Limb (tissue), 2 donors: ENCODE data around the gene DHPS.
A peak's percentile ranks its signal among the peaks of the same experiment; 100 is the strongest.
"Not testable (repeated sequence)": the region's sequence is repeated elsewhere in the genome, so short reads cannot be mapped to it uniquely, and the experiment has no call there.

ENCODE experiments used
- DNase-seq, 2 donors: peaks; one replicate each; pipeline ENCODE4 v3.0.0-alpha.2; 2016; ENCODE audit errors: extremely low spot score in 2 of 2

The DHPS gene

DNA sequence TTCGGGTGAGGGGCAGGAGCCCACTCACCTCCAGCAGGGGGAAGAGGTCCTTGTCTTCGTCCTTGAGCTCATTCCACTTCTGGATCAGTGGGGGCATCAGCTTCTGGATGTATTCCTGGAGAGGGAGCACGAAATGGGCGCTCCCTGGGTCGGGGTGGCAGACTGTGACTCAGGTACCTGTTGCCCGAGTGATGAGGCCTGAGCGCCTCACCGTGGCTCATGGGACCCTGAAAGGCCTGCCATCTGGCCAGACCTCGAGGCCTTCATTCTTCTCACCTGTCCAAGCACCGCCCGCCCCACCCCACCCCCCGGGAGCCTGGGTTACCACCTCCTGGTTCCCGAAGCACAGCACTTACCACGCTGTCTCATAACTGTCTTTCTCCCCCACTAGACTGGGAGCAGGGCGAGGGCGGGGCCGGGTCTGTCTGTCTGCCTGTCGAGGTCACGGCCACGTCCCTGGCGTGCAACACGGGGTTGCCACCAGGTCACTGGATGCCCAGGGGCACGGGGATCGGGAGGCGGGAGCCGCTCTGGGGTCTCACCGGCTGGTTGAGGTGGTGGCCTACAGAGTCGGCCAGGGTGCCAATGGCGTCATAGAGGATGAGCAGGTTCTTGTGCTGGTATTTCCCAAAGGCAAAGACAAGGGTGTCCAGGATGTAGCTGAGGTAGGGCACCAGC, 24.1 kb upstream of the DHPS start:
- no peak for DNase-seq

DNA sequence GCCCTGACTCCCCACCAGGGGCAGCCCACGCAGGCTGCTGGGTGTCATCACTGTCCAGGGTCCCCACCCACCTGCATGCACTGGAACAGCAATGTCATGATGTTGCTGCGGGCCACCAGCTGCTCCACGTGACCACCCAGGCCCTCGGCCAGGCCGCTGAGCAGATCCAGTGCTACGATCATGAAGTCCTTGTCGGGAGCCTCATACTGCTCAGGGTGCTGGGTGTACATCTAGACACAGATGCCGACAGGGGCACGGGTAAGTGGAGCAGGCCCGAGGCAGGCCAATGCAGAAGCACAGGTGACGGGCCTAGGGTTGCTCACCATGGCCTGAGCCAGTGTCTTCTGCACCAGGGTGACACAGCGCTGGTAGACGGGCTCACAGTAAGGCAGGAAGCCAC, 23.5 kb upstream of the DHPS start:
- DNase-seq, result no peak

DNA sequence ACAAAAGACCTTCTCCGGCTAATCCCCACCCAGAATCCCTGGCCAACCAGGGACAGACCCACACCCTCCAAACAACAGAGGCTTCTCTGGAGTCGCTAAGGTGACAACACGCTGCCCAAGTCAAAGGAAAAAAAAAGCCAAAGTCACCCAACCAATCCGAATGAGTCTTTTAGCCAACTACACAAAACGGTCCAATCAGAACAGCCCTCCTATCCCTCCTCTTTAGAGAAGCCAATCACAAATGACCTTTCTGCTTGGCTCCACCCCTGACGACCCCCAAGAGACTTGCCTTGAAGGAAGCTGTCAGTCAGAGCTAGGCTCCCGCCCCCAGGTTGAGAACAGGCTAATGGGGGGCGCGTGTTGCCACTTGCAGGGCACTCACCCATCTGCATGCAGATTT, 21.4 kb upstream of the DHPS start:
- peak in 1 of 2 donors; percentile 61 for DNase-seq

DNA sequence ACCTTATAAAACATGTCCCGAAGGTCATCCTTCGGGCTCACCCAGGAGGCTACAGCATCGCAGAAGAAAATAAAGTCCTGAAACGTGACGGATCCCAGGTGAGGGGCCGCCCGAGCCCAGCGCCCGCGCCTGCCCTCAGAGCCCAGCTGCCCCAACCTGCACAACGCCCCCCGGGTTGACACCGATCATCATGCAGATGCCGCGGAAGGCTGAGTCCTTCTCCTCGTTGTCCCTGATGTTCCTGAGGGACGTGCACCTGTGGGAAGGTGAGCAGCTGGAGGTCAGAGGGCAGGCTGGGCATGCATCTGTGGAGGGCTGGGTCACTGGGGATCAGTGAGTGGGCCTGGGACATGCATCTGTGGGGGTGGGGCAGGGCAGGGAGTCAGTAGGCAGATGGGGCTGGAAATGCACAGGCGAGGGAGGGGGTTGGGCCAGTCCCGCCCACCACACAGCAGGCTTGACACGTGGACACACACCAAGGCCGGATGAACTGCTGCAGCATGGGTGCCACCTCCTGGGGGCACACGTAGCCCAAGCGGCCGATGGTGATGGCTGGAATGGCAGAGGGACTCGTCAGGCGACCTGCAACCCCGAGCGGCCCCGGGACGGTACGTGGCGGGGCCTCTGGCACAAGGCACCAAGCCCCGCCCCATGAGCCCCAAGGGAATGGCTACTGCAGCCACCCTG, 20.1 kb upstream of the DHPS start:
- no peak for DNase-seq

DNA sequence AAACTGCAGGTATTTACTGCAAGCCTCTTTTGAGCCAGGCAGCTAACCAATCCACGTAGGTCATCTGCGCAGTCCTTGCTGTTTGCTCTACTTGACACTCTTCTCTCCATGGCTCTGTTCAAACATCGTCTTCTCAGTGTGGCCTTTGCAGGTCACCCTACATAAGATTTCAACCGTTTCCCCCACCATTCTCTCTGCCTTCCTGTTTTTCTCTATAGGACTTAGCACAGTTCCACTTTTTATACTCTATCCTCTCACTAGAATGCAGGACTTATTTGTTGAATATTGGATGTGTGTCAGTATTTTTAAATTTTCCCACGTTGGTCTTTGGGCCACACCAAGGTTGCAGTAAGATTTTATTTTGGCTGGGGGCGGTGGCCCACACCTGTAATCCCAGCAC, 16.5 kb upstream of the DHPS start:
- DNase-seq, result no peak

DNA sequence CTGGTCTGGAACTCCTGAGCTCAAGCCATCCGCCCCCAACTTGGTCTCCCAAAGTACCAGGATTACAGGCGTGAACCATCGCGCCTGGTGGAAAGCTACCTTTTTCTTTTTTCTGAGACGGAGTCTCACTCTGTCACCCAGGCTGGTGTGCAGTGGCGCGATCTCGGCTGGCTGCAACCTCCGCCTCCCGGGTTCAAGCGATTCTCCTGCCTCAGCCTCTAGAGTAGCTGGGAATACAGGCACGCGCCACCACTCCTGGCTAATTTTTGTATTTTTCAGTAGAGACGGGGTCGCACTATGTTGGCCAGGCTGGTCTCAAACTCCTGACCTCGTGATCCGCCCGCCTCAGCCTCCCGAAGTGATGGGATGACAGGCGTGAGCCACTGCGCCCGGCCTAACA, 15.7 kb upstream of the DHPS start:
- DNase-seq, result not testable (repeated sequence)

DNA sequence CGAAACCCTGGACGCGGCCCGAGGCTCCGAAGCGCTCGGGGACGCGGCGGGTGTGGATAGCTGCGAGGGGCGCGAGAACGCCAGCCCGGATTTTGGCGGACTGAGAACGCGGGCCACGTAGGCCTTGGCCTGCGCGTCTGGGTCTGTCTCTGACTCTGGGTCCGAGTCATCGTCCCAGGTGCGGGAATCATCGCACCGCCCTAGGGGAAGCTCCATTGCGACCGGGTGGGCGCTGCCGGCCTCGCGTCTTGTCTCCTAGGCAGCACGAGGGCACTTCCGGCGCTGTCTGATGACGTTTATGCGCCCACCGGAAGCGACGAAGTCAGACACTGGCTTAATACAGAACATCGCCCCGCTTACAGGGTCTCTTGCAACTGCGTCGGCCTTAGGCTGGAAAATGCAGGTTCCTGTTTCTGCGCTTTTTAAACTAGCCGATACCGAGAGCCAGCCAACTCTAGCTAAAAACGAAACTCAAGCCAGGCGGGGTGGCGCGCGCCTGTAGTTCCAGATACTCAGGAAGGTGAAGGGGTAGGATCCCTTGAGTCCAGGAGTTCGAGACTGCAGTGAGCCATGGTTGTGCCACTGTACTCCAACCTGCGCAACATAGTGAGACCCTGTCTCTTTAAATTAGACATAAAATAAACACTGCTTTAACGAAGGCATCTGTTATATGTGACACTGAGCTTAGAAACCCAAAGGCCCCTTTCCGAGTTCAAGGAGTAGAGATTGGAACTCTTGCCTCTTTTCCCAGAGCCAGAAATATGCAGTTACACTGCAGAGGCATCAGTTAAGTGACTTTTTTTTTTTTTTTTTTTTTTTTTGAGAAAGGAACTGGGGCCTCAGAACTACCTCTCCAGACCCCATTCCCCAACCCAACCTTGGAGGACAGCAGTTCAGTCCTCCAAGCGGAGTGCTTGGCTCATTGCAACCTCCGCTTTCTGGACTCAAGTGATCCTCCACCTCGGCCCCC, 15.0 kb upstream of the DHPS start, which contains the start of gene FBXW9:
Gene FBXW9 (minus strand): TSS at position 266 of the 970 bp plus-strand sequence. CDS start 50 bp downstream, at position 216.
- DNase-seq, result peak; percentile 89 to 98

DNA sequence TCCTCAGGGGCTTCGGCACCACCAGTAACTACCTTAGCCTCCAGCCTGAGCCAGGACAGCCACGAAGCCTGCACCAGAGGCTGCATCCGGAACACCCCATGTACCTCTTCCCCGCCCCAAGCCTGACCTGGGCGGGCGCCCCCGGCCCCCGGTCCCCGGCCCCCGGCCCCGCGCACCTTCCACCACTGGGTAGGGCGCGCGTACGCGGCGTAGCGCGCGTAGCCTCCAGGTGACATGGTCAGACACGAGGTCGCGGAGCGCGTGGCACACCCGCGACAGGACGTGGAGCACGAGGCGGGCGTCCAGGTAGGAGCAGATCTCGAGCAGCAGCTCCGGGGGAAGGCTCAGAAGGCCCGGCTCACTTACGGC, 14.3 kb upstream of the DHPS start:
- DNase-seq, result no peak

DNA sequence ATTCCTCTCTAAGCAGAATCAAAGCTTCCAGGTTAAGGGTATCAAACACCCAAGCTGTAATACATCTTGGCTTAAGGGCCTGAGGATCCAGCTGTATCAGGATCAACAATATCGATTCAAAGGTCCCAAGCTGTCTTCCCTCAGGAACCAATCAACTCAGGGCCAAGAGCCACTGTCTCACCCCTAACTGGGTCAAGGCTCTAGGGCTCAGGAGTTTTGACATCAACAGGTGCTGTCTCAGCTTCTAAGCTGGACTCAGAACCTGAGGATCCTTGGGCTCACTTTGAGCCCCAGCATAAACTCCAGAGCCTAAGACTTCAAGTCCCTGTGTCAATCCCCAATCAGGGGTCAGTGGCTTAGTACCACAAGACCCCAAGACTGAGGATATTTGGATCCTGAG, 13.8 kb upstream of the DHPS start:
- DNase-seq, result no peak

DNA sequence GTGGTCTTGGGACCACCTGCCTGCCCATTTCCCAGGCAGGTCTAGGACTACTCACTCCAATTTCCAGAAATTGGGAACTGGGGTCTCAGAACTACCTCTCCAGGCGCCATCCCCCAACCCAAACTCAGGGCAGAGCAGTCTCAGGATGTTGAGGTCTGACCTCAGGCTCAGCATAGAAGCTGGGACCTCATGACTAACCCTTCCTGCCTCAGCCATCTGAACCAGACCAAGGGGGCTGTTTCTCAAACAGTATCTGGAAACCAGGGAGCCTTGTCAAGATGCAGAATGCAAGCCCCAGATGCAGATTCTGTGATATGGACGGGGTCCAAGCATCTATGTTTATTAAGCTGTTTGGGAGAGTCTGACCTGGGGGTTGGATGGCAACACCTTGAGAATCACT, 13.4 kb upstream of the DHPS start:
- DNase-seq, result no peak

DNA sequence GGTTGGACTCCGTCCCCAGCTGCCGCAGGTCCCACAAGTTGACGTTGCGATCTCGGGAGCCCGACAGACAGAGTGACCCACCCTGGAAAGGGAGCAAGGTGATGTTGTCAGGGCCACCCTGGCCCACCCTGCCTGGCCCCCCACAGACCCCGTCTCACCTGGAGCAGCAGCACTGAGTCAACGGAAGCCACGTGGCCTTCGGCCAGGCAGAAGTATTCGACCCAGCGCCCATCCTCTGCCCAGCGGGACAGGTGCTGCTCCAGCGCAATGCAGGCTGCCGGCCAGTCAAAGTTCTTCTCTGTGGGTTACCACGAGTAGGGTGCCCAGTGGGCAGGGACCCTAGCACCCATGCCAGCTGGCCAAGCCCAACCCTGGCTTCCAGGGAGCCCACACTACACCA, 13.0 kb upstream of the DHPS start:
- DNase-seq, result no peak

DNA sequence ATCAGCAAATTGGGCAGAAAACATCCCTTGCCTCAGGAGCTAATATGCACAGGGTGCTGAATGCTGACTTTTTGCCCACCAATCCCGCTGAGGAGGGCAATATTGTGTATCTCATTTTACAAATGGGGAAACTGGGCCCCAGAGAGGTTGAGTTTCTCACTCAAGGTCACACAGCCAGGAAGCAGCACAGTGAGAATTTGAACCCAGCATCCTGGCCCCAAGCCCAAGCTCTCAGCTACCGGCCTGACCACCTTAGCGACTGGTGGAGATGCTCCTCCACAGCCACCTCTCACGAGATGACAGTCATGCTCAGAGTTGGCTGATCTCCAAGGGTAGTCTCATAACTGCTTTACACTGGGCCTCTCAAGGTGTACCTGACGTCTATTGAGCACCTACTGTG, 11.3 kb upstream of the DHPS start:
- DNase-seq, result no peak

DNA sequence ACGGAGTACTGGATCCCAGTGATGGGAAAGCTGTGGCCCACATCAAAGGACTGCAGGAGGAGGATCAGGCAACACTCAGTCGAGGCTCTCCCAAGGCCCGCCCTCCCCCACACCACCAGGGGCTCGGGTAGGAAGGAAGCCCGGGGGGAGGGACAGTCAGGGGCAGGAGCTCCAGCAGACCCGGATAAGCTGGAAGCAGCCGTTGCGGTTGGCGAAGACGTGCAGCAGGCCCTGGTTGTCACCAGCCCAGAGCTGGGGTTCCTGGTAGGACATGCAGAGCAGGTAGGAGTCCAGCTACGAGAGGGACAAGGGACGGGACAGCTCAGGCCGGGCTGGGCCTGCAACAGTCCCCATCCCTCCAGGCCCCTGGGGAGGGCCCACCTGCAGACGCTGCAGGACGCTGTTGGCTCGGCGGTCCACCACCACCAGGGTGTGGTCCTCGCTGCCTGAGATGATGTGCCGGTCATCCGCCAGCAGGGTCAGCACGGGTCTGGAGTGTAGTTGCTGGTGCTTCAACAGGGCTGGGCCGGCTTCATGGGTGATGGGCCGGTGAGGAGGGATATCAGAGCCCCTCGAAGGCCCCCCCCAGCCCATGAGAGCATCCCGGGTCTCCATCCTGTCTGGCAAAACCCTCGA, 8.0 kb upstream of the DHPS start:
- DNase-seq, result peak in 1 of 2 donors; percentile 28

DNA sequence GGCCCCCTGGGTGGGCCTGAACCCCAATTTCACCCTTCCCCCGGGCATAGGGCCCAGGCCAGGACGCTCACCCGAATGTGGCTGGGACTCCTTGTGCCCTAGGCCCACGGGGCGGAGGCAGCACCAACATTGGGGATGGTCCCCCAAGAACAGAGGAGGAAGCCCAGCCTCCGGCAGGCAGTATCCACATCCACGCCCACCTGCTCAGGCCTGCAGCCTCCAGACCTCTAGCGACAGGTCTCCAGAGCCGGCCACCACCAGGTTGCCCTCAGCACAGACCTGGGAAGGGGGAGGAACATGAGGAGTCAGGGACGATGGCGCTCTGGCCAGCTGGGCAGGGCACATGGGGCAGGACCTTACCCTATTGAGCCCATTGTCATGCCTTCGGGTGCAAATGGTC, 7.3 kb upstream of the DHPS start:
- DNase-seq, result no peak

DNA sequence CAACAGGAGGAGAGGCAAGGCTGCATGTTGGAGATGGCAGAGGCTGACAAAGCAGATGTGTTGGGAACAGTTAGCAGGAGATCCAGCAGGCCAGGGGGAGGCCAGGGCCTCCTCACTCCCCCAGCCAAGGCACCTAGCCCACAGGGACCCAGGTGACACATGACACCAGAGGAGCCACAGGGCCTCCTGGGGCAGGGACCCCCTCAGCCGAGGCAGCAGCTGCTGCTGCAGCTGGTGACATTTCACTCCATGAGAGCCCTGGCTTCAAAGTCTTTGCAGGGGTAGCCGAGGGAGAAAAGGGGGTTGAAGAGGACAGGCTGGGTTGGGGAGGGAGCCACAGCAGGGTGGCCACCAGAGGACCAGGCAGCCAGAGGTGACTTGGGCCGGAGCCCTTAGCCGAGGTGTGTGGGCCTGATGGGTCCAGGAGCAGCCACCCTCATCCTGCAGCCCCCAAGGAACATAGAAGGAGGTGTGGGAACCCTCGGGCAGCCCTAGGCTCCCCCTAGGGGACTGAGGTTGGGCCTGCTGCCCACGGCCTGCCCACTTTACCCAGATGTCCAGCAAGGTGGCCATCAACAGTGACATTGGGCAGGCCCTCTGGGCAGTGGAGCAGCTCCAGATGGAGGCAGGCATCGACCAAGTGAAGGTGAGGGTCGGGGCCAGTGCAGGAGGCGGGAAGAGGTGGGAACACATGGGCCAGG, 6.0 kb upstream of the DHPS start, which contains the start of gene GNG14:
Gene GNG14 (plus strand): TSS at position 503 of the 701 bp plus-strand sequence. CDS start 51 bp downstream, at position 554.
- peak in 1 of 2 donors; percentile 32 for DNase-seq

DNA sequence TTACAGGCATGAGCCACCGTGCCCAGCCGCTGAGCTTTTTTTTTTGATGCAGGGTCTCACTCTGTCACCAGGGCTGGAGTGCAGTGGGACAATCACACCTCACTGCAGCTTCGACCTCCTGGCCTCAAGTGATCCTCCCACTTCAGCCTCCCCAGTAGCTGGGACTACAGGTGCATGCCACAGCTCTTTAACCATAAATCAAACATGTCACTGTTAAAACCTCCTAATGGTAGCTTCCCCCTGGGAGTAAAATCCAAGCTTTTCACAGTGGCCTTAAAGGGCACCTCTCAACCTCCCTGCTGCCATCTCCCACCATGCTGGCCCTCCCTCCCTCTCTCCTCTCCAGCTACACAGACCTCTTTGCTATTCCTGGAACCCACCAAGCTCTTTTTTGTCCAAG, 4.2 kb upstream of the DHPS start:
- no peak for DNase-seq

DNA sequence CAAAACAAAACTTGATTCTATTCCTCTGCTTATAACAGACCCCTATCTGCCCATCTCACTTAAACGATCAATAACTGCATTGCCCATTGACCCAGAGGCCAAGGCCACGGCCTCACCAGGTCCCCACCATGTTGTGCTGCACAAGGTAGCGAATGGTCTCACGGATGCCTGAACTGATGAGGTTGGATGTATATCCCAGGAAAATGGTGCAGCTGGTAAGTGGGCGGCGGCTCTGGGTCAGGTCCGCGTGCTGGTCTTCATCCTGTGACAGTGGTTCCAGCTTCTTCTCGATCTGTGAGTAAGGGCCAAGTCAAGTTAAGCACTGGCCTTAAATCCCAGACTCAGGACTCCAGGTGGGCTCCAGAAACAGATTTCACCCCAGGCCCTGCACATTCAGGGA, 1.6 kb downstream of the DHPS start:
- no peak for DNase-seq

DNA sequence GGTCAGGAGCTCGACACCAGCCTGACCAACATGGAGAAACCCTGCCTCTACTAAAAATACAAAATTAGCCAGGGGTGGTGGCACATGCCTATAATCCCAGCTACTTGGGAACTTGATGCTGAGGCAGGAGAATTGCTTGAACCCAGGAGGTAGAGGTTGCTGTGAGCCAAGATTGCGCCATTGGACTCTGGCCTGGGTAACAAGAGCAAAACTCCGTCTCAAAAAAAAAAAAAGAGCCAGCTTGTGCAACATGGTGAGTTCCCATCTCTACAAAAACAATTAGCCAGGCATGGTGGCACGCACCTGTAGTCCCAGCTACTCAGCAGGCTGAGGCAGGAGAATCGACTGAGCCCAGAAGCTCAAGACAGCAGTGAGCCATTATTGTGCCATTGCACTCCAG, 3.6 kb downstream of the DHPS start:
- DNase-seq, result not testable (repeated sequence)

DNA sequence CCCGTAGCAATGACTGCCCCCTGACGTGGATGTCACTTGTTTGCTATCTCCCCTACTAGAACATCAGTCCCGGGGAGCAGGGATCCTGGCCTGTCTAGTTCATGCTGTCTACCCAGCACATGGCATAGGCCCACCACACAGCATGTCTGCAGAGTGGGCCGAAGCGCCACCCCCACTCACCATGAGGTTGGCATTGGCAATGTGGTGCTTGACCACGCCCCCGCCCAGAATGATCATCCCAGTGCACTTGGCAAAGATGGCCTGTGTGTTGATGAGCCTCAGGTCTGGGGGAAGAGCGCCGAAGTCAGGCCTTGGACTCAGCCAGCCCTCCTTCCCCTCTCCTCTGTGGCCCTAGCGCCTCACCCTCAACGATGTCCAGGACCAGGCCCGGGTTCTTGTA, 4.8 kb downstream of the DHPS start:
- DNase-seq, result no peak

DNA sequence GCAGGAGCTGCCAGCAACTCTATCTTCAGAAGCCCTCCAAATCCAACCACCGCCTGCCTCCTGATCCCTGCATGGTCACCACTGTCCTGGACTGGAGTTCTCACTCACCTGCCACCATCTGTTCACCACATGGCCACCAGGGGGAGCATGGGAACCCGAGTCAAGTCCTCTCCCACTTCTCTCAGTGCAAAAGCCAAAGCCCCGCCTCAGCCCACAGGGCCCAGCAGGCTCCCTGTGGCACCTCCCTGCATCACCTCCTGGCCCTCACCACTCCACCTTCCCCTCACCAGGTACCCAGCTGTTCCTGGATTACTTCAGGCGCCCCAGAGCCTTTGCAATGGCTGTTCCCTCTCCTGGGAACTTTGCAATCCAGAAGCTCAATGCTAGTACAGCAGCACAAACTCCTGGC, 5.3 kb downstream of the DHPS start:
- DNase-seq, result peak; percentile 42 to 89

DNA sequence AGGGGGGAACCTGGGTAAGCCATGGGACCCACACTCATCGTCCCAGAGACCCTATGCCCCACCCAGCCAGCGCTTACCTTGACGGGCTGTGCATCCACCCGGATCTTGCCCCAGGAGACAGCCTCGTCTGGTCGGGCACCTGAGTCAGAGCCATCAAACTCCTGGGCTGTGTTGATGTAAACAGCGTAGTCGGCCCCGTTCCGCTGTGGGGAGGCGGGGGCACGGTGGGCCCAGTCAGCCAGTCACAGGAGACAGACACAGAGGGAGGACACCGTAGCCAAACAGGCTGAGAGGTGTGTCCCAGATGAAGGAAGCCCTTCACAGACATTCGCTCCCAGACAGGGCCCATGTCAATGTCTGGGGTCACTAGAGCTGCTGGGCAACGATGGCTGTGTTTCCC, 5.7 kb downstream of the DHPS start:
- DNase-seq, result peak in 1 of 2 donors; percentile 24
